ENCODE results near the gene SHPK. TPM values are rescaled to one million over a fixed set of nuclear protein-coding genes. Genes with fewer than 3 reads are reported as not detected.
"Not testable (repeated sequence)": the region's sequence is repeated elsewhere in the genome, so short reads cannot be mapped to it uniquely, and the experiment has no call there.

Gene SHPK
- polyA plus RNA-seq, 1 experiment, result 5.6 TPM

- H3K27me3 ChIP-seq (ENCODE audit: control insufficient read depth, insufficient read depth, low read length), result no peaks in the 10 kb centered on the region
- no peak for DNase-seq (ENCODE audit: low read depth)
- H3K4me3 ChIP-seq (ENCODE audit: low read depth, low read length), result no peak overlapping the region
- TF ChIP-seq, protein P1, sequence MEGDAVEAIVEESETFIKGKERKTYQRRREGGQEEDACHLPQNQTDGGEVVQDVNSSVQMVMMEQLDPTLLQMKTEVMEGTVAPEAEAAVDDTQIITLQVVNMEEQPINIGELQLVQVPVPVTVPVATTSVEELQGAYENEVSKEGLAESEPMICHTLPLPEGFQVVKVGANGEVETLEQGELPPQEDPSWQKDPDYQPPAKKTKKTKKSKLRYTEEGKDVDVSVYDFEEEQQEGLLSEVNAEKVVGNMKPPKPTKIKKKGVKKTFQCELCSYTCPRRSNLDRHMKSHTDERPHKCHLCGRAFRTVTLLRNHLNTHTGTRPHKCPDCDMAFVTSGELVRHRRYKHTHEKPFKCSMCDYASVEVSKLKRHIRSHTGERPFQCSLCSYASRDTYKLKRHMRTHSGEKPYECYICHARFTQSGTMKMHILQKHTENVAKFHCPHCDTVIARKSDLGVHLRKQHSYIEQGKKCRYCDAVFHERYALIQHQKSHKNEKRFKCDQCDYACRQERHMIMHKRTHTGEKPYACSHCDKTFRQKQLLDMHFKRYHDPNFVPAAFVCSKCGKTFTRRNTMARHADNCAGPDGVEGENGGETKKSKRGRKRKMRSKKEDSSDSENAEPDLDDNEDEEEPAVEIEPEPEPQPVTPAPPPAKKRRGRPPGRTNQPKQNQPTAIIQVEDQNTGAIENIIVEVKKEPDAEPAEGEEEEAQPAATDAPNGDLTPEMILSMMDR (IDR thresholded peaks at IDR 0.05; ENCODE audit: insufficient read depth, low read depth, low read length), result no peak
- POLR2A ChIA-PET, result no interaction called here
- H3K36me3 ChIP-seq (ENCODE audit: control insufficient read depth, insufficient read depth, low read length), result peaks cover 14% of the 10 kb centered on the region
- CTCF ChIA-PET, result interaction anchor here (1.1 kb wide), 1 partner anchor 35 kb away, joined by 3 read pairs; no protein-coding TSS in a partner anchor
Observed at GRCh38 chr17:3590231-3590630, 45.8 kb downstream of the SHPK start.

DNA sequence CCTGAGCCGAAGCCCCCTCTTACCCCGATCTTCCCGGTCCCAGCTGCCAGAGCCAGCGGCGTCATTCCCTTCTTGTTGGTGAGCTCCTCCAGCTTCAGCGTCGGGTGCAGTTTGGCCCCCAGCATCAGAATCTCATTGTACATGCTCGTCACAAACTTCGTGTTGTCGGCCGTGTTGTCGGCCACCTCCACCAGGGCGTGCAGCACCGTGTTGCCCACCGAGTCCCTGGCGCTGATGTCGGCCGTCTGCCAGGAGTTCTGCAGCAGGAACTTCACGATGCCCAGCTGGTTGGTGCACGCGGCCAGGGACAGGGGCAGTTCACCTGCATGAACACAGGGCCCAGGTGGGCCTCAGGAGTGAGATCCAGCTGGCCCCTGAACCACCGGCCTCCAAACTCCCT, 46.3 kb downstream of the SHPK start:
- ChIA-PET POLR2A (no interaction called here), CTCF (no interaction called here)
- Histone ChIP-seq H3K4me3 (ENCODE audit: low read depth, low read length) (no peak overlapping the region), H3K27me3 (ENCODE audit: control insufficient read depth, insufficient read depth, low read length) (no peaks in the 10 kb centered on the region), H3K36me3 (ENCODE audit: control insufficient read depth, insufficient read depth, low read length) (peaks cover 14% of the 10 kb centered on the region)
- no peak for DNase-seq (ENCODE audit: low read depth)
- TF ChIP-seq, protein P1 (IDR thresholded peaks at IDR 0.05; ENCODE audit: insufficient read depth, low read depth, low read length), result no peak

DNA sequence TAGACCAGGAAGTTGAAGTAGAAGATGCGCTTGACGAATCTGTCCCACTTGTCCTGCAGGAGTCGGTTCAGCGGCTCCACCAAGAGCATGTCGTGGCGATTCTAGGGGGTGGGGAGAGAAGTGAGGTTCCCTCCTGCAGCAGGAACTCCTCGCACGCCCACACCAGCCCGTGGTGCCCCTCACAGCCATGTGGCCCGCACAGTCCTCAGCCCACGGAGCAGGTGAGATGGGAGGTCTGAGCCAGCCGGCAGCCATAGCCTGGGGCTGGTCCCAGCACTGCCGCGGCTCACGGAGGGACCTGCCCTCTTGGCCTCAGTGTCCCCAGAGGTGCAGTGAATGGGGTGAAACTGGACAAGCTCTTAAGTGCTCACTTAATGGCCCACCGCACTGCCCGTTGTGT, 50.2 kb downstream of the SHPK start:
- POLR2A ChIA-PET, result no interaction called here
- H3K27me3 ChIP-seq (ENCODE audit: control insufficient read depth, insufficient read depth, low read length), result no peaks in the 10 kb centered on the region
- CTCF ChIA-PET, result no interaction called here
- TF ChIP-seq, protein P1 (IDR thresholded peaks at IDR 0.05; ENCODE audit: insufficient read depth, low read depth, low read length), result no peak
- H3K4me3 ChIP-seq (ENCODE audit: low read depth, low read length), result no peak overlapping the region
- peaks cover 14% of the 10 kb centered on the region for H3K36me3 ChIP-seq (ENCODE audit: control insufficient read depth, insufficient read depth, low read length)
- no peak for DNase-seq (ENCODE audit: low read depth)

- TF ChIP-seq, protein P1 (IDR thresholded peaks at IDR 0.05; ENCODE audit: insufficient read depth, low read depth, low read length), result no peak
- CTCF ChIA-PET, result interaction anchor here (1.1 kb wide), 1 partner anchor 12 kb away, joined by 3 read pairs; no protein-coding TSS in a partner anchor
- H3K36me3 ChIP-seq (ENCODE audit: control insufficient read depth, insufficient read depth, low read length), result peaks cover 7% of the 10 kb centered on the region
- DNase-seq (ENCODE audit: low read depth), result no peak
- H3K4me3 ChIP-seq (ENCODE audit: low read depth, low read length), result no peak overlapping the region
- no peaks in the 10 kb centered on the region for H3K27me3 ChIP-seq (ENCODE audit: control insufficient read depth, insufficient read depth, low read length)
- POLR2A ChIA-PET, result no interaction called here
Observed at GRCh38 chr17:3583456-3583855, 52.6 kb downstream of the SHPK start.

- CTCF ChIA-PET, result interaction anchor here (0.6 kb wide), 1 partner anchor 20 kb away, joined by 3 read pairs; no protein-coding TSS in a partner anchor
- Histone ChIP-seq H3K4me3 (ENCODE audit: low read depth, low read length) (no peak overlapping the region), H3K36me3 (ENCODE audit: control insufficient read depth, insufficient read depth, low read length) (peaks cover 5% of the 10 kb centered on the region), H3K27me3 (ENCODE audit: control insufficient read depth, insufficient read depth, low read length) (no peaks in the 10 kb centered on the region)
- POLR2A ChIA-PET, result no interaction called here
- TF ChIP-seq, protein P1 (IDR thresholded peaks at IDR 0.05; ENCODE audit: insufficient read depth, low read depth, low read length), result no peak
- no peak for DNase-seq (ENCODE audit: low read depth)
Observed at GRCh38 chr17:3582915-3583314, 53.1 kb downstream of the SHPK start.

GRCh38 chr17:3578667-3579066, 57.4 kb downstream of the SHPK start:
- H3K27me3 ChIP-seq (ENCODE audit: control insufficient read depth, insufficient read depth, low read length); H3K36me3 ChIP-seq (ENCODE audit: control insufficient read depth, insufficient read depth, low read length); CTCF ChIA-PET; H3K4me3 ChIP-seq (ENCODE audit: low read depth, low read length); DNase-seq (ENCODE audit: low read depth); POLR2A ChIA-PET: not testable (repeated sequence)
